Kidney tubule cell (primary cell): ENCODE results near the gene CFAP141.
"Not testable (repeated sequence)": the region's sequence is repeated elsewhere in the genome, so short reads cannot be mapped to it uniquely, and the experiment has no call there.

ENCODE experiments used
- DNase-seq: peaks from one replicate; pipeline ENCODE4 v3.0.0-alpha.2; 2018; ENCODE audit warnings: low spot score

The CFAP141 gene

GRCh38 chr1:154206196-154206595 is at the start of gene CFAP141:
TSS of gene CFAP141 (minus strand) at chr1:154206333. CDS start at chr1:154206307, 26 bp downstream.
- DNase-seq: peak; percentile 53

- no peak for DNase-seq
These were observed 47.5 kb upstream of the CFAP141 start for GRCh38 chr1:154253671-154254070.

- no peak for DNase-seq
These were observed 35.7 kb upstream of the CFAP141 start for GRCh38 chr1:154241703-154242351.

GRCh38 chr1:154240294-154240833 is 34.2 kb upstream of the CFAP141 start:
- DNase-seq: no peak

DNA sequence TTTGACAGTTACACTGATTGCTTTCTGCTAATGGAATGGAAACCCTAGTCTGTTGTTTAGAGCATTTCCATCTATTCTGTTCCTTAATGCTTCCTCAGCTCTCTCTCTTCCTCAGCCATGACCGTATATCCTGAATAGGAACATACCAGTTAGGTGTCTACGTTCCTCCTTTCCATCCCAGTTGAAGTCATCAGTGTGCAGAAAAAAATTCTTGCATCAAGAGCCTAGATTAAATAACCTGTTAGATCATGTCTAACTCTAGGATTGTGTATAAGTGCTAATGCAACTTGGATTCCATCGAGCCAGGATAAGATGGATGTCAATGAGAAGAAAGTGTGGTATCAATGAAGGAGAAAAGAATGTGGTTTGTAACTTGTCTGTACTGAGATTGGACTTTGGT is 33.4 kb upstream of the CFAP141 start:
- no peak for DNase-seq

GRCh38 chr1:154237880-154238506 is 31.9 kb upstream of the CFAP141 start:
- DNase-seq: no peak

GRCh38 chr1:154237435-154237834 is 31.3 kb upstream of the CFAP141 start:
- DNase-seq: no peak

- no peak for DNase-seq
These were observed 30.7 kb upstream of the CFAP141 start for GRCh38 chr1:154236855-154237254.

DNA sequence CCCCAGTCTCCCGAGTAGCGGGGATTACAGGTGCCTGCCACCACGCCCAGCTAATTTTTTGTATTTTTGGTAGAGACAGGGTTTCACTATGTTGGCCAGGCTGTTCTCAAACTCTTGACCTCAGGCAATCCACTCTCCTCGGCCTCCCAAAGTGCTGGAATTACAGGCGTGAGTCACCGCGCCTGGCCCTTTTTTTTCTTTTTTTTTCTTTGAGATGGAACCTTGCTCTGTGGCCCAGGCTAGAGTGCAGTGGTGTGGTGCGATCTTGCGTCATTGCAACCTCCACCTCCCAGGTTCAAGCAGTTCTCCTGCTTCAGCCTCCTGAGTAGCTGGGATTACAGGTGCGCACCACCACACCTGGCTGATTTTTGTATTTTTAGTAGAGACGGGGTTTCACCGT is 27.0 kb upstream of the CFAP141 start:
- not testable (repeated sequence) for DNase-seq

DNA sequence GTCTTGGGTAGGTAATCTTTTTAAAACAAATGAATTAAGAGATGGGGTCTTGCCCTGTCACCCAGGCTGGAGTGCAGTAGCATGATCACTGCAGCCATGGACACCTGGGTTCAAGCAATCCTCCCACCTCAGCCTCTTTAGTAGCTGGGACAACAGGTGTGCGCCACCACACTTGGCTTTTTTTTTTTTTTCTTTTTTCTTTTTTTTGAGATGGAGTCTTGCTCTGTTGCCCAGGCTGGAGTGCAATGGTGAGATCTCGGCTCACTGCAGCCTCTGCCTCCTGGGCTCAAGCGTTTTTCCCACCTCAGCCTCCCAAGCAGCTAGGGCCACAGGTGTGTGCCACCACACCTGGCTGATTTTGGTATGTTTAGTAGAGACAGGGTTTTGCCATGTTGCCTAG is 25.0 kb upstream of the CFAP141 start:
- not testable (repeated sequence) for DNase-seq

DNA sequence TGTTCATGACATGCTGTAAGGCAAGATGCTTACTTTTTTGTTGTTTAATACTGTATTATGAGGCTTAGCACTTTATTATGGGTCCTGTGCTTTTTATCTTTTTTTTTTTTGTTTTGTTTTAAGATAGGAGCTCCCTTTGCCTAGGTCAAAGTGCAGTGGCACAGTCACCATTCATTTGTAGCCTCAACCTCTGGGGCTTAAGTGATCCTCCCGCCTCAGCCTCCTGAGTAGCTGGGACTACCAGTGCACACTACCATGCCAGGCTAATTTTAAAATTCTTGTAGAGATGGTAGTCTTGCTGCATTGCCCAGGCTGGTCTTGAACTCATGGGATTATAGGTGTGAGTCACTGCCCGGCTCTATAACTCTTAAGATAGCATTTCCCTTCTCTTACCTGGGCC is 19.2 kb upstream of the CFAP141 start:
- DNase-seq: no peak

GRCh38 chr1:154223621-154224020 is 17.5 kb upstream of the CFAP141 start:
- no peak for DNase-seq

DNA sequence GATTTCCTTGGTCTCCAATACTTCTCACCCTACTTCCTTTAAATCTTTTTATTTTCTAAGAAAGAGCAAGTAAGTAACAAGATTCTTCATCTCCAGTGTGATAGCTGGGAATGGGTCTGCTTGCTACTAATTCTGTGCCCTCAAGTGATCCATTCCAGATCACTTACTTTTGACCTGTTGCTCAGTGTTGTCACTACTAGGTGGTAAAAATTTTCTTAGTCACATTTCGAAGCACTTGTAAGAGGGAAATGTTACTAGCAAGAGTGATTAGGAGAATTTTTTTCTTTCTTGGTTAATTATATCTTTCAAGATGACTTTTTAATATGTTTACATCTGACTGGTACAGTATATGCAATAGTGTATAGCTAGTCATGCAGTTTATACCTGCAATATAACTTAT is 16.8 kb upstream of the CFAP141 start:
- DNase-seq: no peak

DNA sequence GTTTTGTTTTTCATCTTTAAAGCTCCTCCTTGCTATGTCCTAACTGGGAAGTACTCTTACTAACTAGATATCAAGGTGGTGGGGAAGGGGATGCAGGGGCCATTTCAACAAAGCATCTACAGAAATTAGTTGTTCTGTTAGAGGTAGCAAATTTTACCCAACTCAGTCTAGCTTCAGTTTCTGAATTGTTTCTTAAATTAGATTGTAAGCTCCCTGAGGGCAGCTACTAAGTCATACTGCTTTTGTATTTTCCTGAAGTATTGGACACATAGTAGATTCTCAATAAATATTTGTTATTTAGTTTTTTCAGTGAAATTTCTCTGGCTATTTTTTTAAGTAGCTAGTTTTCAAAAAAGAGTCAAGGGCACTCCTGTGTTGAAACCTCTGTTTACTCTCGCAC is 16.4 kb upstream of the CFAP141 start:
- no peak for DNase-seq

GRCh38 chr1:154221278-154222001 is 15.3 kb upstream of the CFAP141 start:
- peak; percentile 43 for DNase-seq

- DNase-seq: no peak
These were observed 14.8 kb upstream of the CFAP141 start for GRCh38 chr1:154220970-154221277.

GRCh38 chr1:154220071-154220969 is 14.2 kb upstream of the CFAP141 start, which contains the start of gene UBAP2L:
TSS of gene UBAP2L (plus strand) at chr1:154220955. CDS start at chr1:154225124, 4,169 bp downstream.
- DNase-seq: peak; percentile 100

DNA sequence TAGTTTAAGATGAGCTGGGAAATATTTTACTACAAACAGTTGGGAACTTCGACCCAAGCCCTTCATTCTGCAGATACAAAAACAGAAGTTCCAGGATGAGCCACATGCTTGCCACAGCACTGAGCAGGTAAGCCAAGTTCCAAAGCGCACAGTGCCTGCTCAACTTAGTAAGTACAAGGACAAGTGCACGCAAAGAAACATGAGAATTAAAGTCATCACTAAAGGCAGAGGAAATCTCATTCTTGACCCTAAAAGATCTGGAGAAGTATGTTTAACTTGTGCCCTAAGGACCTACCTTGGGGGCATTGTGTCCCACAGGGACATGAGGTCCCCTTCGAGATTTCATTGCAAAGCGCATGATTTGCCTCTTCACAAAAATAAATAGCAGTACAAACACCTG is 13.4 kb upstream of the CFAP141 start:
- peak; percentile 28 for DNase-seq

GRCh38 chr1:154218545-154218944 is 12.4 kb upstream of the CFAP141 start:
- DNase-seq: no peak

GRCh38 chr1:154213274-154213673 is 7.1 kb upstream of the CFAP141 start:
- DNase-seq: peak; percentile 80

GRCh38 chr1:154212083-154212482 is 6.0 kb upstream of the CFAP141 start:
- DNase-seq: no peak
